Endothelial cell of hepatic sinusoid (primary cell): Measurements from ENCODE around the gene TNFSF13.

ENCODE experiments used
- in situ Hi-C: cut with HindIII; loops from 2 replicates; pipeline ENCODE4 v1.10.0; 2017; ENCODE audit warnings: low sequenced_read_pairs

TNFSF13 gene

GRCh38 chr17:7550344-7550743, 8.2 kb upstream of the TNFSF13 start:
- in situ Hi-C loops, result loop anchor here (25.0 kb wide), 1 partner anchor 88 kb away; no protein-coding TSS in a partner anchor

DNA sequence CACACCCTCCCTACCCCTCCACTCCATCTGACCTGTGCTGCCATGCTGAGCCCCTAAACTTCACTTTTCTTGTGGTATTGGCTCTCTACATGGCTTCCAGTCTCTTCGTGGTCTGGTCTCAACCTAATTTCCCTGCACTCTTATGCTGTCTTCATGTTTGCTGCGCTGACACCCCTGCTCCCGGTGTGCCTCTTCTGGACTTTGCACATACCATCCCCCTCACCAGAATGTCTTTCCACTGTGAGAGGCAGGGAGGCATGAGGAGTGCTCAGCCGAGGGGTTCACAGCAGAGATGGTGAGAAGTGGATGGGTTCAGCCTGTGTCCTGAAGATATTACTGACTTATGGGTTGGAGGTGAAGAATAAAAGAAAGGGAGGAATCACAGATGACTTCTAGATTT, 7.2 kb upstream of the TNFSF13 start:
- in situ Hi-C loops, result loop anchor here (25.0 kb wide), 1 partner anchor 89 kb away; no protein-coding TSS in a partner anchor

- in situ Hi-C loops, result loop anchor here (25.0 kb wide), 1 partner anchor 90 kb away; no protein-coding TSS in a partner anchor
These were observed 5.9 kb upstream of the TNFSF13 start for GRCh38 chr17:7552621-7553051.

DNA sequence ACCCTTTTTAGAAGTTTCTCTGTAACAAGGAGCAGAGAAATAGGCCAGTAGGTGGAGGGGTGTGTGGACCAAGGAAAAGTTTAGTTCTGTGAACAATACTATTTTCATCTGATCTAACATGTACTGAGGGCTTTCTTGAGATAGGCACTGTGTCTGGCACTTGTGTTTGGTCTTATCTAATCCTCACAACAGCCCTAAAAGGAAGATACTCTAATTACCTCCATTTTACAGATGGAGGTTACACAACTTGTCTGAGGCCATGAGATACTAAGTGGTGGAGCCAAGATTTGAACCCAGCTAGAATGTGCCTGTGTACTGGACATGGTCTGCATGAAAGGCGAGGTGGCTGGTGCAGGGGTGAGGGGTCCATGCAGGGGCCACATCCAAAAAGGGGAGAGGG, 5.2 kb upstream of the TNFSF13 start:
- in situ Hi-C loops, result loop anchor here (25.0 kb wide), 1 partner anchor 91 kb away; no protein-coding TSS in a partner anchor

DNA sequence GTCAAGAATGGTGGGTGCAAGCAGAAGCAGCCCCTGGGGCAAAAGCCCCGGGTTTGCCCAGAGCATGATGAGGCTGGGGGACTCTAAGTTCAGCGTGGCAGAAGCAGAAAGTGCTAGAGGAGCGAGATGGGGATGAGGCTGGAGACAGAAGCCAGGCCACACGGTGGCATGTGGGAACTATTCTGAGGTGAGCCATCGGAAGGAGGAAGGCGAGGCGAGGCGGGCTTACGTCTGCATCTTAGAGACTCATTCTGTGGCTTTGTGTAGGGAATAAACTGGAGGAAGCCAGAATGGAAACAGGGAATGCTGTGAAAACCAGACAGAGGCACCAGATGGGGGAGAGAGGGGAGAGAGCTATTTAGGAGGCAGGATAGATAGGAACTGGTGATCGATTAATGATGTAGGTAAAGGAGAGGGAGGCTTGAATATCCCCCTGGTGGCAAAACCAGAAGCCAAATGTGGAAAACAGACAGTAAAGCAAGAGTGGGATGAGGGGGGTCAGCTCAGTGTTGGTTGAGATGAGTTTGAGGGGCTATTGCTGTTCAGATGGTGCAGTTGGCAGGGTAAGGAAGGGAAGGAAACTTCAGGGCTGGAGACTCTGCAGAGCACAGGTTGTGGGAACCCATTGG, 3.1 kb upstream of the TNFSF13 start:
- in situ Hi-C loops, result loop anchor here (25.0 kb wide), 1 partner anchor 93 kb away; no protein-coding TSS in a partner anchor

DNA sequence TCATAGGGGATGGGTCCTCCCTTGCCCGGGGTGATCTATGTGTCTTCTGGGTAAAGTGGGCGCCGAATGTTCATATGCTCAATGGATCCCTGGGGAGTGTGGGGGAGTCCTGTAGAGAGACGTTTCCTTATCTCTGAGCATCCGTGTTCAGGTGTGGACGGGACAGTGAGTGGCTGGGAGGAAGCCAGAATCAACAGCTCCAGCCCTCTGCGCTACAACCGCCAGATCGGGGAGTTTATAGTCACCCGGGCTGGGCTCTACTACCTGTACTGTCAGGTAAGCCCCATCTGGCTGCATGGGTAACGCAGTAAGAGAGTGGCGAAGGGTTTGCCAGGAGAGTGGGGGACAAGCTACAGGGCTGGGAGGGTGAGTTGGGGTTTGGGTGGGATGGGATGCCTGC, 1.9 kb upstream of the TNFSF13 start:
- in situ Hi-C loops, result loop anchor here (25.0 kb wide), 1 partner anchor 94 kb away; no protein-coding TSS in a partner anchor

- in situ Hi-C loops, result loop anchor here (25.0 kb wide), 1 partner anchor 95 kb away; no protein-coding TSS in a partner anchor
These were observed 1.3 kb upstream of the TNFSF13 start for GRCh38 chr17:7557147-7557764.

GRCh38 chr17:7557775-7558543, 591 bp upstream of the TNFSF13 start:
- in situ Hi-C loops, result loop anchor here (25.0 kb wide), 1 partner anchor 96 kb away; no protein-coding TSS in a partner anchor

GRCh38 chr17:7559320-7560171, 996 bp downstream of the TNFSF13 start:
- in situ Hi-C loops, result loop anchor here (25.0 kb wide), 1 partner anchor 97 kb away; no protein-coding TSS in a partner anchor

GRCh38 chr17:7560172-7561027, 1.9 kb downstream of the TNFSF13 start:
- in situ Hi-C loops, result loop anchor here (25.0 kb wide), 1 partner anchor 98 kb away; no protein-coding TSS in a partner anchor

DNA sequence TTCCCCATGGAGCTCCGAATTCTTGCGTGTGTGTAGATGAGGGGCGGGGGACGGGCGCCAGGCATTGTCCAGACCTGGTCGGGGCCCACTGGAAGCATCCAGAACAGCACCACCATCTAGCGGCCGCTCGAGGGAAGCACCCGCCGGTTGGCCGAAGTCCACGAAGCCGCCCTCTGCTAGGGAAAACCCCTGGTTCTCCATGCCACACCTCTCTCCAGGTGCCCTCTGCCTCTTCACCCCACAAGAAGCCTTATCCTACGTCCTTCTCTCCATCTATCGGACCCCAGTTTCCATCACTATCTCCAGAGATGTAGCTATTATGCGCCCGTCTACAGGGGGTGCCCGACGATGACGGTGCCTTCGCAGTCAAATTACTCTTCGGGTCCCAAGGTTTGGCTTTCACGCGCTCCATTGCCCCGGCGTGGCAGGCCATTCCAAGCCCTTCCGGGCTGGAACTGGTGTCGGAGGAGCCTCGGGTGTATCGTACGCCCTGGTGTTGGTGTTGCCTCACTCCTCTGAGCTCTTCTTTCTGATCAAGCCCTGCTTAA, 2.6 kb downstream of the TNFSF13 start:
- in situ Hi-C loops, result loop anchor here (25.0 kb wide), 1 partner anchor 99 kb away; no protein-coding TSS in a partner anchor

- in situ Hi-C loops, result loop anchor here (25.0 kb wide), 1 partner anchor 99 kb away; no protein-coding TSS in a partner anchor
These were observed 3.1 kb downstream of the TNFSF13 start, which contains the start of gene SENP3 for GRCh38 chr17:7561589-7562207. Gene SENP3 (plus strand): TSS chr17:7561919. CDS start chr17:7563077, 1,158 bp downstream.

DNA sequence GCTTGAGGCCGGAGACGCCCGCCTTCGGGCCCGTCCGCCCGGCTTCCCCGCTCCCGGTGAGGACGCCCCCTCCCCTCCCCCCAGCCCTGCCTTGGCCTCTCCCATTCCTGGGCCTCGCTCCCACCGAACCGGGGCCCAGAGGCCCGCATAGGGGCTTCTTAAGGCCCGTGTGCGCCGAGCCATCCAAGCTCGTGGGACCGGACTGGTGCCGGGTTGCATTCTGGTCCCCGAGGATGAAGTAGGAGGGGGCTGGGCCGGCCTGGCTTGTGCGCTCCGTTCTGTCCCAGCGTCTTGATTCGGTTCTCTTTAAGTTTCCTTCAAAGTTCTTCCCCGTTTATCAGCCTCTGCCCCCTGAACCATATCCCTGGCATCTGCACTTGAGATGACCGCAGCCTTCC, 3.7 kb downstream of the TNFSF13 start:
- in situ Hi-C loops, result loop anchor here (25.0 kb wide), 1 partner anchor 100 kb away; no protein-coding TSS in a partner anchor

- in situ Hi-C loops, result loop anchor here (25.0 kb wide), 1 partner anchor 101 kb away; no protein-coding TSS in a partner anchor
These were observed 4.7 kb downstream of the TNFSF13 start for GRCh38 chr17:7563115-7563869.

DNA sequence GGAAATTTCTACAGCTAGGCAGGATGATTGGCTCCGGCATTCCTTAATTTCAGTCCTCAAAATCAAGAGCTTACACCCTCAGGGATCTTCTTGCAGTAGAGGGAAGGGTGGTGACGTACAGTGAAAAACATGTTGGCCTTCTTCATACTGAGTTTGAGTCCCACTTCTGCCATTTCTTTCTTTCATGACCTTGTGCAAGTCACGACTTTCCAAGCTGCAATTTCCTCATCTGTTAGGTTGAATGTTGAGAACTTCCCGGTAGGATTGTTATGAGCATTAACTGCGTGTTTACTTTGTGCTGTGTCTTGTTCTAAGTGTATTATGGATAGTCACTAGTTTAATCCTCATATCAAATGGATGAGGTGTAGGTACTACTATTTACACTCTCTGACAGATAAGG, 11.0 kb downstream of the TNFSF13 start:
- in situ Hi-C loops, result loop anchor here (25.0 kb wide), 1 partner anchor 107 kb away; no protein-coding TSS in a partner anchor

GRCh38 chr17:7570351-7570750, 11.8 kb downstream of the TNFSF13 start:
- in situ Hi-C loops, result loop anchor here (25.0 kb wide), 1 partner anchor 108 kb away; no protein-coding TSS in a partner anchor

GRCh38 chr17:7572338-7572587, 13.7 kb downstream of the TNFSF13 start:
- in situ Hi-C loops, result loop anchor here (25.0 kb wide), 1 partner anchor 110 kb away; no protein-coding TSS in a partner anchor
